H9 (cell line): ENCODE data around the gene PNMT. TPM values are rescaled to one million over a fixed set of nuclear protein-coding genes. Genes with fewer than 3 reads are reported as not detected.
A peak's percentile ranks its signal among the peaks of the same experiment; 100 is the strongest.

Experiments used
- DNase-seq: peaks from one replicate; pipeline ENCODE4 v3.0.0-alpha.2; 2017
- H2AFZ ChIP-seq: one replicate; pipeline ENCODE4 v1.6.1; 2013; ENCODE audit warnings: mild to moderate bottlenecking, low read length, control low read depth, moderate library complexity
- H2AK5ac ChIP-seq: 2 replicates; pipeline ENCODE4 v1.6.1; 2013; ENCODE audit warnings: low read length, control low read depth, mixed read lengths; ENCODE audit not compliant: insufficient read length
- H2BK120ac ChIP-seq: one replicate; pipeline ENCODE4 v1.6.1; 2013; ENCODE audit warnings: low read depth, mild to moderate bottlenecking, low read length, control low read depth, inconsistent platforms; ENCODE audit not compliant: poor library complexity, severe bottlenecking
- H2BK12ac ChIP-seq: 2 replicates; pipeline ENCODE4 v1.6.1; 2013; ENCODE audit warnings: low read length, control low read depth, mixed read lengths, low read depth; ENCODE audit not compliant: insufficient read length
- H2BK15ac ChIP-seq: 2 replicates; pipeline ENCODE4 v1.6.1; 2013; ENCODE audit warnings: low read depth, low read length, control low read depth
- H2BK20ac ChIP-seq: one replicate; pipeline ENCODE4 v1.6.1; 2013; ENCODE audit warnings: low read depth, mild to moderate bottlenecking, low read length, control low read depth, inconsistent platforms; ENCODE audit not compliant: poor library complexity, severe bottlenecking
- H2BK5ac ChIP-seq: 2 replicates; pipeline ENCODE4 v1.6.1; 2013; ENCODE audit warnings: low read length, control low read depth, mixed read lengths; ENCODE audit not compliant: insufficient read length
- H3K14ac ChIP-seq: 2 replicates; pipeline ENCODE4 v1.6.1; 2013; ENCODE audit warnings: low read length, control low read depth; ENCODE audit not compliant: insufficient read depth
- H3K18ac ChIP-seq: 2 replicates; pipeline ENCODE4 v1.6.1; 2013; ENCODE audit warnings: low read depth, mild to moderate bottlenecking, mixed read lengths, low read length, control low read depth; ENCODE audit not compliant: insufficient read length
- H3K23ac ChIP-seq: 2 replicates; pipeline ENCODE4 v1.6.1; 2013; ENCODE audit warnings: low read length, control low read depth, mixed read lengths, low read depth; ENCODE audit not compliant: insufficient read length
- H3K23me2 ChIP-seq: 2 replicates; pipeline ENCODE4 v1.6.1; 2013; ENCODE audit warnings: low read depth, mild to moderate bottlenecking, mixed read lengths, low read length, control low read depth; ENCODE audit not compliant: insufficient read length, poor library complexity, severe bottlenecking
- H3K27ac ChIP-seq: 2 replicates; pipeline ENCODE4 v1.5.1; 2013; ENCODE audit warnings: low read length, control low read depth, mixed read lengths, low read depth; ENCODE audit not compliant: insufficient read length
- H3K27me3 ChIP-seq: 2 replicates; pipeline ENCODE4 v1.6.1; 2013; ENCODE audit warnings: low read length, control low read depth, inconsistent platforms; ENCODE audit not compliant: insufficient read depth
- H3K4ac ChIP-seq: 2 replicates; pipeline ENCODE4 v1.6.1; 2013; ENCODE audit warnings: low read depth, mild to moderate bottlenecking, control low read depth, inconsistent platforms, low read length, moderate library complexity
- H3K4me1 ChIP-seq: 2 replicates; pipeline ENCODE4 v1.6.1; 2013; ENCODE audit warnings: low read length, control low read depth, inconsistent platforms; ENCODE audit not compliant: insufficient read depth
- H3K4me2 ChIP-seq: 2 replicates; pipeline ENCODE4 v1.6.1; 2013; ENCODE audit warnings: low read length, control low read depth, mixed read lengths; ENCODE audit not compliant: insufficient read length, insufficient read depth
- H3K56ac ChIP-seq: 2 replicates; pipeline ENCODE4 v1.6.1; 2013; ENCODE audit warnings: low read depth, mild to moderate bottlenecking, mixed read lengths, low read length, control low read depth; ENCODE audit not compliant: insufficient read length
- H3K79me1 ChIP-seq: 2 replicates; pipeline ENCODE4 v1.6.1; 2013; ENCODE audit warnings: low read depth, mild to moderate bottlenecking, moderate library complexity, low read length, control low read depth, inconsistent platforms; ENCODE audit not compliant: insufficient read depth, poor library complexity, severe bottlenecking
- H3K79me2 ChIP-seq: 2 replicates; pipeline ENCODE4 v1.6.1; 2013; ENCODE audit warnings: low read length, control low read depth, inconsistent platforms; ENCODE audit not compliant: insufficient read depth
- H3K9ac ChIP-seq: 2 replicates; pipeline ENCODE4 v1.6.1; 2013; ENCODE audit warnings: low read length, control low read depth, mixed read lengths; ENCODE audit not compliant: insufficient read length; ENCODE audit errors: extremely low read depth
- H3K9me3 ChIP-seq: one replicate; pipeline ENCODE4 v1.6.1; 2013; ENCODE audit warnings: low read depth, low read length, inconsistent platforms; ENCODE audit not compliant: control insufficient read depth
- H3T11ph ChIP-seq: one replicate; pipeline ENCODE4 v1.6.1; 2013; ENCODE audit warnings: mild to moderate bottlenecking, low read length, control low read depth, inconsistent platforms
- H4K20me1 ChIP-seq: one replicate; pipeline ENCODE4 v1.6.1; 2013; ENCODE audit not compliant: control insufficient read depth, insufficient read length, insufficient read depth
- H4K5ac ChIP-seq: 2 replicates; pipeline ENCODE4 v1.6.1; 2013; ENCODE audit warnings: low read depth, mild to moderate bottlenecking, mixed read lengths, low read length, control low read depth; ENCODE audit not compliant: insufficient read length
- H4K8ac ChIP-seq: replicated peaks from 2 replicates; pipeline ENCODE4 v1.6.1; 2013; ENCODE audit warnings: low read length, control low read depth, mixed read lengths, low read depth; ENCODE audit not compliant: insufficient read length
- H4K91ac ChIP-seq: 2 replicates; pipeline ENCODE4 v1.6.1; 2013; ENCODE audit warnings: low read depth, mild to moderate bottlenecking, moderate library complexity, mixed read lengths, low read length, control low read depth; ENCODE audit not compliant: insufficient read length
- H3K27ac Mint-ChIP-seq, 3 experiments: 2 replicates in 2 of 3; 3 replicates in 1 of 3; pipeline ENCODE4 v1.8.0; 2020 to 2021; ENCODE audit warnings: mixed read lengths in 3 of 3, mild to moderate bottlenecking in 1 of 3, moderate library complexity in 1 of 3
- H3K27me3 Mint-ChIP-seq: 2 replicates; pipeline ENCODE4 v1.8.0; 2021; ENCODE audit warnings: low read depth, mild to moderate bottlenecking, moderate library complexity, mixed read lengths
- H3K36me3 Mint-ChIP-seq, 3 experiments: 2 replicates in 2 of 3; 3 replicates in 1 of 3; pipeline ENCODE4 v1.8.0; 2020 to 2021; ENCODE audit warnings: low read depth in 3 of 3, mixed read lengths in 3 of 3; ENCODE audit not compliant: insufficient read depth in 1 of 3
- H3K4me1 Mint-ChIP-seq, 2 experiments: 2 replicates each; pipeline ENCODE4 v1.8.0; 2020; ENCODE audit warnings: mixed read lengths in 2 of 2
- H3K4me3 Mint-ChIP-seq, 2 experiments: 2 replicates in 1 of 2; 3 replicates in 1 of 2; pipeline ENCODE4 v1.8.0; 2020 to 2021; ENCODE audit warnings: mild to moderate bottlenecking in 2 of 2, mixed read lengths in 2 of 2, moderate library complexity in 1 of 2
- H3K9me3 Mint-ChIP-seq, 2 experiments: 2 replicates in 1 of 2; 3 replicates in 1 of 2; pipeline ENCODE4 v1.8.0; 2020; ENCODE audit warnings: mild to moderate bottlenecking in 2 of 2, mixed read lengths in 2 of 2, moderate library complexity in 1 of 2
- CTCF ChIP-seq: fragments of 200-600 bp; sonication (generic); conservative IDR thresholded peaks from 3 replicates; pipeline ENCODE4 v1.8.0; 2021; ENCODE audit warnings: antibody characterized with exemption, mild to moderate bottlenecking
- WGBS: extraction: QIAGEN DNeasy Blood & Tissue Kit; methylation state at CpG from one replicate; pipeline ENCODE4 v1.1.7; 2013; ENCODE audit warnings: missing lambda C conversion rate, low lambda C conversion rate, mixed read lengths; ENCODE audit not compliant: insufficient read length; ENCODE audit errors: extremely low coverage; 5-methylcytosine and 5-hydroxymethylcytosine counted together
- total RNA-seq: library from RNA; stranded (reverse); gene quantifications from 2 replicates; pipeline ENCODE4 v1.2.1, GENCODE V29; 2021

Gene PNMT
- total RNA-seq, 1 experiment from 2014 or later = 2.1 TPM

- no peaks in the 10 kb centered on the region for H3K27me3 ChIP-seq
- H2BK15ac ChIP-seq = no peak overlapping the region
- H2BK20ac ChIP-seq = no peak overlapping the region
- peak; percentile 87 for TF ChIP-seq CTCF
- no peak overlapping the region for H3K4me2 ChIP-seq
- H2BK12ac ChIP-seq = no peak overlapping the region
- no peak overlapping the region for H3K56ac ChIP-seq
- H3K27ac Mint-ChIP-seq = no peak overlapping the region; a peak in 2 of 7 replicates
- no peaks in the 10 kb centered on the region for H3K9me3 ChIP-seq
- H3K27ac ChIP-seq = no peak overlapping the region
- no peak for DNase-seq
- H3T11ph ChIP-seq = no peak overlapping the region
- H3K23me2 ChIP-seq = peaks cover 8% of the 10 kb centered on the region
- no peak overlapping the region for H3K4me3 Mint-ChIP-seq
- no peak overlapping the region for H4K8ac ChIP-seq
- H3K9ac ChIP-seq = no peak overlapping the region
- H2BK120ac ChIP-seq = no peak overlapping the region
- H3K14ac ChIP-seq = no peak overlapping the region
- H3K9me3 Mint-ChIP-seq = no peaks in the 10 kb centered on the region; a peak in 1 of 5 replicates
- H3K4ac ChIP-seq = no peak overlapping the region
- H2AFZ ChIP-seq = no peak overlapping the region
- no peak overlapping the region for H2BK5ac ChIP-seq
- no peak overlapping the region for H4K91ac ChIP-seq
- no peaks in the 10 kb centered on the region for H3K79me1 ChIP-seq
- no peaks in the 10 kb centered on the region; the same call in 1 of the 2 replicates for H3K27me3 Mint-ChIP-seq
- WGBS = no CpG with 5 or more reads among the region's 2 CpGs
- H3K36me3 Mint-ChIP-seq = no peaks in the 10 kb centered on the region; a peak in 2 of 7 replicates
- H4K20me1 ChIP-seq = no peaks in the 10 kb centered on the region
- H3K79me2 ChIP-seq = no peaks in the 10 kb centered on the region; the same call in 1 of the 2 replicates
- H3K23ac ChIP-seq = no peak overlapping the region
- H3K4me1 Mint-ChIP-seq = peaks cover 66 to 75% of the 10 kb centered on the region in 2 experiments
- H3K4me1 ChIP-seq = peaks cover 24% of the 10 kb centered on the region; the same call in 1 of the 2 replicates
- no peak overlapping the region for H2AK5ac ChIP-seq
- H3K18ac ChIP-seq = no peak overlapping the region
- H4K5ac ChIP-seq = no peak overlapping the region
These were observed 33.8 kb upstream of the PNMT start for GRCh38 chr17:39634384-39634871.
